Endothelial cell of umbilical vein (primary cell): ENCODE results near the gene COL26A1. TPM values are rescaled to one million over a fixed set of nuclear protein-coding genes. Genes with fewer than 3 reads are reported as not detected.

Source experiments
- BruUV-seq: library from RNA; stranded (reverse); fragments of 400-500 nt; replicated peaks from 2 replicates; lab custom pipeline; 2021; lab: Mats Ljungman, UMichigan
- CTCF ChIA-PET: fragments of 300-600, 350-600 bp; sonication (Branson Sonifier 250); formaldehyde crosslinking; loops from one replicate; lab custom pipeline; 2021; ENCODE audit warnings: antibody characterized with exemption, inconsistent platforms; lab: Charles Lee
- POLR2A ChIA-PET: fragments of 300-600, 350-600 bp; sonication (Branson Sonifier 250); formaldehyde crosslinking; loops from one replicate; lab custom pipeline; 2021; ENCODE audit warnings: antibody characterized with exemption, inconsistent platforms; lab: Charles Lee
- DNase-seq: peaks from one replicate; pipeline ENCODE4 v3.0.0-alpha.2; 2011; ENCODE audit warnings: low read depth, low spot score
- FAIRE-seq: peaks from 2 replicates; lab custom pipeline; 2011; peaks lifted over from hg19 to GRCh38; lab: Jason Lieb, UNC
- H2AFZ ChIP-seq: 2 replicates; pipeline ENCODE4 v1.6.0; 2012; ENCODE audit warnings: low read depth, low read length, control low read depth, inconsistent platforms
- H3K27ac ChIP-seq: 2 replicates; pipeline ENCODE4 v1.5.1; 2011; ENCODE audit warnings: low read depth, mild to moderate bottlenecking, control low read depth, low read length, moderate library complexity; ENCODE audit not compliant: insufficient read depth
- H3K27me3 ChIP-seq, 2 experiments: 2 replicates each; pipeline versions ENCODE4 v1.6.0 to v1.6.1; 2011; ENCODE audit warnings: low read length in 2 of 2, mixed read lengths in 1 of 2; ENCODE audit not compliant: control insufficient read depth in 2 of 2, insufficient read depth in 2 of 2
- H3K36me3 ChIP-seq, 2 experiments: 2 replicates in 1 of 2; 3 replicates in 1 of 2; pipeline ENCODE4 v1.5.1; 2011; ENCODE audit warnings: low read length in 2 of 2, mild to moderate bottlenecking in 1 of 2, moderate library complexity in 1 of 2; ENCODE audit not compliant: control insufficient read depth in 2 of 2, insufficient read depth in 2 of 2; ENCODE audit errors: extremely low read depth in 1 of 2
- H3K4me1 ChIP-seq: 3 replicates; pipeline ENCODE4 v1.5.1; 2011; ENCODE audit warnings: mild to moderate bottlenecking, low read length; ENCODE audit not compliant: control insufficient read depth, insufficient read depth; ENCODE audit errors: extremely low read depth
- H3K4me2 ChIP-seq: 2 replicates; pipeline ENCODE4 v1.6.1; 2011; ENCODE audit warnings: low read length, control low read depth, mixed read lengths; ENCODE audit not compliant: insufficient read depth
- H3K4me3 ChIP-seq, 3 experiments: fragments of 200-600 bp in 1 of 3; sonication (generic), shearing (Covaris generic) in 1 of 3; replicated peaks in 1 of 3; 2 replicates each; pipeline ENCODE4 v1.5.1; 2011 to 2016; ENCODE audit warnings: control low read depth in 3 of 3, low read length in 3 of 3, mild to moderate bottlenecking in 2 of 3, inconsistent platforms in 1 of 3, low read depth in 1 of 3, moderate library complexity in 1 of 3; ENCODE audit not compliant: insufficient read depth in 1 of 3
- H3K79me2 ChIP-seq: 2 replicates; pipeline ENCODE4 v1.6.0; 2012; ENCODE audit warnings: low read length, inconsistent platforms; ENCODE audit not compliant: control insufficient read depth, insufficient read depth
- H3K9ac ChIP-seq: replicated peaks from 2 replicates; pipeline ENCODE3; 2011; ENCODE audit warnings: low read length, control low read depth; ENCODE audit not compliant: insufficient read depth; ENCODE audit errors: extremely low read depth
- H3K9me1 ChIP-seq: replicated peaks from 3 replicates; pipeline ENCODE4 v1.6.0; 2011; ENCODE audit warnings: mild to moderate bottlenecking, low read length; ENCODE audit not compliant: control insufficient read depth, insufficient read depth; ENCODE audit errors: extremely low read depth
- H3K9me3 ChIP-seq: replicated peaks from 2 replicates; pipeline ENCODE4 v1.5.1; 2012; ENCODE audit warnings: low read length, inconsistent platforms; ENCODE audit not compliant: control insufficient read depth, insufficient read depth
- H4K20me1 ChIP-seq: replicated peaks from 2 replicates; pipeline ENCODE3; 2011; ENCODE audit warnings: mild to moderate bottlenecking, low read length; ENCODE audit not compliant: control insufficient read depth, insufficient read depth; ENCODE audit errors: extremely low read depth
- EZH2 ChIP-seq: IDR thresholded peaks from 2 replicates; pipeline ENCODE4 v1.6.1; 2012; ENCODE audit warnings: borderline replicate concordance, low read depth, mild to moderate bottlenecking, moderate library complexity, low read length, inconsistent platforms; ENCODE audit not compliant: severe bottlenecking
- FOS ChIP-seq: IDR thresholded peaks from 2 replicates; pipeline ENCODE4 v1.6.1; 2011; ENCODE audit warnings: mild to moderate bottlenecking, low read length, moderate library complexity, borderline replicate concordance; ENCODE audit not compliant: insufficient read depth
- GATA2 ChIP-seq: IDR thresholded peaks from 2 replicates; pipeline ENCODE4 v1.7.0; 2011; ENCODE audit warnings: low read depth, mild to moderate bottlenecking, moderate library complexity, mixed read lengths, low read length; ENCODE audit not compliant: insufficient read length, insufficient read depth
- JUN ChIP-seq: IDR thresholded peaks from 2 replicates; pipeline ENCODE4 v1.6.1; 2011; ENCODE audit warnings: borderline replicate concordance, low read depth; ENCODE audit not compliant: insufficient read length, insufficient read depth
- MYC ChIP-seq: IDR thresholded peaks from one replicate; pipeline ENCODE4 v1.6.1; 2011; ENCODE audit warnings: mild to moderate bottlenecking, low read depth, low read length
- POLR2A ChIP-seq: IDR thresholded peaks from 2 replicates; pipeline ENCODE4 v1.6.1; 2012; ENCODE audit warnings: low read depth, mild to moderate bottlenecking, control low read depth, low read length
- POLR2AphosphoS5 ChIP-seq: IDR thresholded peaks from 2 replicates; pipeline ENCODE4 v1.6.1; 2012; ENCODE audit warnings: low read depth, mild to moderate bottlenecking, control low read depth, low read length, moderate library complexity; ENCODE audit not compliant: insufficient read depth
- dilution Hi-C: fragments of 300-500 bp; cut with MboI; formaldehyde crosslinking; loops from one replicate; pipeline ENCODE4 v1.15.0; 2019; ENCODE audit warnings: low sequenced_read_pairs; ENCODE audit not compliant: extremely low pct_ligation_motif_present
- intact Hi-C: fragments of 100-400 bp; cut with micrococcal nuclease; formaldehyde crosslinking; loops from one replicate; pipeline ENCODE4 v1.10.0; 2022
- polyA plus RNA-seq, 4 experiments: library from polyadenylated mRNA; depleted of rRNA in 3 of 4; stranded (reverse) in 3 of 4; unstranded in 1 of 4; fragments of >200 nt; gene quantifications; 2 replicates each; pipeline versions ENCODE4 v1.2.1 to v1.2.3, GENCODE V29; 2011 to 2012; ENCODE audit warnings: missing spikeins in 1 of 4
- total RNA-seq: library from RNA; stranded (reverse); gene quantifications from 2 replicates; pipeline ENCODE4 v1.2.3, GENCODE V29; 2021
- TF ChIP-seq, protein P1 (sequence below), 2 donors: IDR thresholded peaks; 1 replicate in 1 of 2; 2 replicates in 1 of 2; pipeline ENCODE4 v1.5.1; 2011; ENCODE audit warnings: low read length in 2 of 2, mild to moderate bottlenecking in 2 of 2, moderate library complexity in 2 of 2, control low read depth in 1 of 2, inconsistent platforms in 1 of 2, low read depth in 1 of 2; ENCODE audit not compliant: insufficient read depth in 1 of 2; ENCODE audit errors: extremely low read depth in 1 of 2
- TF ChIP-seq, protein P2 (sequence below): IDR thresholded peaks from 2 replicates; pipeline ENCODE4 v1.6.1; 2011; ENCODE audit not compliant: insufficient read depth, insufficient read length

Gene COL26A1
- total and polyA plus RNA-seq, 2 donors (not counting 3 experiments of a cell fraction or from before 2014, with no cell fraction given): not detected

DNA sequence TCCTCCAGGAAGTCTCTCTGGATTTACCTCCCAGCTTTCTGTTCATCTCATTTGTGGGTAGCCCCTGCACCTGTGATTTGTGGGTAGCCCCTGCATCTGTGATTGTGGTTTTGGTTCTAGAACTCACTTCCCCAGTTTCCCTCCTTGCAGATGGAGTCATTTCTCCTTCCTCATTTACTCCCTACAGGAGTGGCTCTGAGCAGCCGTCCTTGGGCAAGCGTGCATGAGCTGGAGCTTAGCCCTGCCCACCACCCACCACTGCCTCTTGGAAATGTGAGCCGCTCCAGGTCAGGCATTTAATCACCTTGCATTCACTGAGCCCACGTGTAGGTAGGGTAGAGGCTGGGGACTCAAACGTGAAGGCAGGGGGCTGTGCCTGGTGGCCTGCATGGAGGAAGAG lies 8.2 kb downstream of the COL26A1 start:
- POLR2A ChIA-PET: no interaction called here
- no peak overlapping the region for H2AFZ ChIP-seq
- no peak overlapping the region for H3K4me3 ChIP-seq
- peaks cover 2 to 10% of the 10 kb centered on the region in 2 experiments for H3K27me3 ChIP-seq
- no peak for DNase-seq
- H3K9ac ChIP-seq: no peak overlapping the region
- intact Hi-C loops (no loop called here), dilution Hi-C loops (no loop called here)
- H3K4me2 ChIP-seq: no peak overlapping the region
- no peaks in the 10 kb centered on the region for H3K4me1 ChIP-seq
- H3K27ac ChIP-seq: no peak overlapping the region
- no peaks in the 10 kb centered on the region for H3K9me1 ChIP-seq
- FAIRE-seq: no peak
- no peaks in the 10 kb centered on the region for H3K9me3 ChIP-seq
- H4K20me1 ChIP-seq: no peaks in the 10 kb centered on the region
- no TSS peak for BruUV-seq
- no peaks in the 10 kb centered on the region for H3K79me2 ChIP-seq
- CTCF ChIA-PET: interaction anchor here (0.9 to 3.7 kb wide), 3 partner anchors 7 to 167 kb away, joined by 3 to 20 read pairs (median 4); partner anchors contain the start of gene COL26A1
- TF ChIP-seq POLR2AphosphoS5 (no peak), GATA2 (no peak), EZH2 (no peak), POLR2A (no peak), MYC (no peak), JUN (no peak), FOS (no peak)
- TF ChIP-seq, protein P1, sequence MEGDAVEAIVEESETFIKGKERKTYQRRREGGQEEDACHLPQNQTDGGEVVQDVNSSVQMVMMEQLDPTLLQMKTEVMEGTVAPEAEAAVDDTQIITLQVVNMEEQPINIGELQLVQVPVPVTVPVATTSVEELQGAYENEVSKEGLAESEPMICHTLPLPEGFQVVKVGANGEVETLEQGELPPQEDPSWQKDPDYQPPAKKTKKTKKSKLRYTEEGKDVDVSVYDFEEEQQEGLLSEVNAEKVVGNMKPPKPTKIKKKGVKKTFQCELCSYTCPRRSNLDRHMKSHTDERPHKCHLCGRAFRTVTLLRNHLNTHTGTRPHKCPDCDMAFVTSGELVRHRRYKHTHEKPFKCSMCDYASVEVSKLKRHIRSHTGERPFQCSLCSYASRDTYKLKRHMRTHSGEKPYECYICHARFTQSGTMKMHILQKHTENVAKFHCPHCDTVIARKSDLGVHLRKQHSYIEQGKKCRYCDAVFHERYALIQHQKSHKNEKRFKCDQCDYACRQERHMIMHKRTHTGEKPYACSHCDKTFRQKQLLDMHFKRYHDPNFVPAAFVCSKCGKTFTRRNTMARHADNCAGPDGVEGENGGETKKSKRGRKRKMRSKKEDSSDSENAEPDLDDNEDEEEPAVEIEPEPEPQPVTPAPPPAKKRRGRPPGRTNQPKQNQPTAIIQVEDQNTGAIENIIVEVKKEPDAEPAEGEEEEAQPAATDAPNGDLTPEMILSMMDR (IDR thresholded peaks at IDR 0.05; ENCODE audit: extremely low read depth in 1 of 2, insufficient read depth in 1 of 2, low read depth in 1 of 2, low read length in 2 of 2): no peak
- TF ChIP-seq, protein P2, sequence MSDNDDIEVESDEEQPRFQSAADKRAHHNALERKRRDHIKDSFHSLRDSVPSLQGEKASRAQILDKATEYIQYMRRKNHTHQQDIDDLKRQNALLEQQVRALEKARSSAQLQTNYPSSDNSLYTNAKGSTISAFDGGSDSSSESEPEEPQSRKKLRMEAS: no peak
- H3K36me3 ChIP-seq: no peaks in the 10 kb centered on the region
